GM21367 (cell line): ENCODE data around the gene FAM163A.
"Not testable (repeated sequence)": the region's sequence is repeated elsewhere in the genome, so short reads cannot be mapped to it uniquely, and the experiment has no call there.

Experiments used
- ATAC-seq: cut with Tn5 transposase; IDR thresholded peaks from one replicate; pipeline ENCODE4 v1.9.1; 2021; ENCODE audit not compliant: unreplicated experiment

The FAM163A gene

DNA sequence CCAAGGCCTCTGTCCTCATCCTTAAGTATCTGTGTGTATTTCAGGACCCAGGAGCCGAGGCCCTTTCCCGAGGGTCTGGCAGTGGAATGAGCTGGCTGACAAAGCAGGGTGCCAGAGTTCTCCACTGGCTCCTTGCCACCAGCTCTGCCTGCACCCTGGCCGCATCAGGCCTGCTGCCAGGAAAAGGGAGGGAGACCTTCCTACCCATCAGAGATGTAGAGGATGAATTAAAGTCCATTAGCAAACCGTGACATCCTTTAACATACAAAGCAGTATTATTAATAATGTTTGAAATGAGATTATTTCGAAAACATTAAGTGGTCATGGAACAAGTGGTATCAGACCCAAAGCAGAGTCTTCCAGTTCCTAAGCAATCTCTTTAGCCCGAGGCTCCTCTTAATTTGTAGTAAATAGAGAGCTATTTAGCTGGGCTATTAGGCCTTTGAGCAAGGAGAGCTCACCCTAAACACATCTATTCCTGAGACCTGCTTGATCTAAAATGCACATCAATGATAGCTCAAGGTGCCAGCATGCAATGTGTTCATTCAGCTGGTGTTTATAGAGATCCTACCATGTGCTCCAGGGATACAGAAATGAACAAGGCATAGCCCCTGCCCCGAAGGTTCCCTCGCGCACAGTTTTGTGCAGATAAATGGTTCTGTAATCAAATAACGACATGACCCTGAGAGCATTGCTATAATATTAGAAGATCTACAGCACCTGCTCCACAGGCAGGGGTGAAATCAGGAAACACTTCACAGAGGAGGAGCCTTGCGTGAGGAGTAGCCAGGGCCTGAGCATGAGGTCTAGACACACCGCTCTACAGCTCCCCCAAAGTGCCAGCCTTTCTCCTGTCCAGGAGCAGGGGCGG is 44.0 kb downstream of the FAM163A start:
- ATAC-seq = no peak

DNA sequence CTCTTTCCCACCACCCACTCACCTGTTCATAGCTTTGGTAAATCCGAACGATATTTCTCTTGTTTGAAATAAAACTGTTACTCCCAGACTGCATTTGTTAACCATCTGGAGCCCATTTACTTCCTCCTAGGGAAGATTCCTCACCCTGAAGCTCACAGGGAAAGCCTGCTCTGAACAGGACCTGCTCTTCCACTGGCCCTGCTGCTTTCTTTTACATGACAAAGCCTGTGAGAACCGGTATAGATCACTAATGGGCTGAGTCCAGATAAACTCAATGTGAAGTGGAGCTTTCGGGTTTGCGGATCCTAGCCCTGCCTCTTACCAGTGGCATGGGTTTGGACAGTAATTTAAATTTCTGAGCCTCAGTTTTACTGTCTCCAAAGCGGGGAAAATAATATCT is 45.2 kb downstream of the FAM163A start:
- ATAC-seq = no peak

DNA sequence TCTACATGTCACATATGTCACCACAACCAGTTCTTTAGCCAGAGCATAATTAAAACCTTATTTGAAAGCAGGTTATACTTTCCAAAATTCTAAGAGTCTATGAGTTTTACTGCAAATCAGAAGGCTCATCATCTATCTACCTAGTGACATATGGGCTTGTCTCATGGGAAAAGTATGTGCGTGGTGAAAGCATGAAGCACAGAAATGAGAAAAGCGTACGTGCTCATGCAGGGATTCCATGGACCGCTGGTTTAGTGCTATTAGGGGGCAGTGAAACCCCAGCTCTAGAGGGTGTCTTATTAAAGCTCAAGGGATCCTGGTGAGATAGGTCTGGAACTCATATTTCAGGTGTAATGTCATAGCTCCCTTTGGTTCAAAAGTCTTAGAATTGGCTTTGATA is 50.2 kb downstream of the FAM163A start:
- no peak for ATAC-seq

DNA sequence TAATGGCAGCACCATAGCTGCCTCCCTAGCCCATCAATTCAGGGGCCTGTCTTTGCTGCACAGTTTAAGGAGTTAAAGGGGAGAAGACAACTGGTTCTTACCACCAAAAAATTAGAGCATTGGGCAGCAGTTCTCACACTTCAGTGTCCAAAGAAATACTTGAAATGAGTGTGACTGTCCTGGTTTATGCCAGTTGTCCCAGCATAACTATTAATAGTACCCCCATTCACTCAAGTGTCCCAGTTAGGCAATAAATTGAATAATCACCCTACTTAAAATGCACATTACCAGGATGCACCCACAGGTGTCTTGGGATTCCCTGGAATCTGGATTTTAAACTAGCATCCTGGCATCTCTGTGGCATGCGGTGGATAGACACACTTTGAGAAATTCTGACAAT is 51.1 kb downstream of the FAM163A start:
- ATAC-seq = no peak

DNA sequence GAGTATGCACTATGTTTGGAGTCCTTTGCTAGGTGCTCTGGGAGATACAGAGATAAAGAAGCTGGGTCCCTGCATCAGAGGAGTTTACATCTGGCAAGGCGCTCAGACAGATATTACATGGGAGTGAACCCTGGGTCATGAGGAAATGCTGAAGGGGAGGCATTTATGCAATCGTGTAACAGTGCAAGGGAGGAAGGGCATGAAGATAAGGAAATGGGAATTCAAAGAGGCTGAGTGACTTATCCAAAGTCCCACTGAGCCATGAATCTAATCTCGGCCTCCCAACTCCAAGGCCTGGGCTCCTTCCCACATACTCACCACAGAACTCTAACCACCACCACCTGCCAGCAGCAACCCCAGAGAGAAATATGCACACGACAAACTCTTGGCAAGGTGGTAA is 51.6 kb downstream of the FAM163A start:
- ATAC-seq = no peak

DNA sequence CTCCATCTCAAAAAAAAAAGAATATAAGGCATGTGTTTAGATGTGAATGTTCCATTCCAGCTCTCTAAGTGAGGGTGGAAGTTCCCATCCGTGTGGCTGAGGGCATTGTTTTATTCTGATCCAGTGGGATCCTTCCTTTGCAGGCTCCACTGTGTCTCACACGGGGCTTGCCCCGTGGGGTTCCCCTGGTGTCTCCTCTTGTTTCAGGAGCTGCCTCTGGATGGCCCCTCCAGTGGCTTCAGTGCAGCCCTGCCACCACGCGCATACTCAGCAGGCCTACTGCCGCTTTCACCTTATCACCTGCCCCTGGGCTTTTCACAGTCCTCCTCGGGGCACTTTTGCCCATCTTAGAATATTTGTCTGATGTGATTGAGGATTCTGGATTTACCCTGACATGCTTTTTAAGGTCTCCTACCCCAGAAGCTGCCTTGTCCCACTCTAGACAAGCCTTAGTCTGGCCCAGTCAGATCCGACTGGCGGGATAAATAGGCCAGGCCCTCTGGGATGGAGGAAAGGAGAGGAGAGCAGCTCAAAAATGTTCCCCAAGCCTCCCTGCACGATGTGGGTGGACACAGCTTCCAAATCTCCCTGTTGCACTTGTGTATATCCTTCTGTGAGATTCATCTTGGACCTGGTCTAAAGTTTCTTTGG is 55.2 kb downstream of the FAM163A start:
- ATAC-seq = no peak

DNA sequence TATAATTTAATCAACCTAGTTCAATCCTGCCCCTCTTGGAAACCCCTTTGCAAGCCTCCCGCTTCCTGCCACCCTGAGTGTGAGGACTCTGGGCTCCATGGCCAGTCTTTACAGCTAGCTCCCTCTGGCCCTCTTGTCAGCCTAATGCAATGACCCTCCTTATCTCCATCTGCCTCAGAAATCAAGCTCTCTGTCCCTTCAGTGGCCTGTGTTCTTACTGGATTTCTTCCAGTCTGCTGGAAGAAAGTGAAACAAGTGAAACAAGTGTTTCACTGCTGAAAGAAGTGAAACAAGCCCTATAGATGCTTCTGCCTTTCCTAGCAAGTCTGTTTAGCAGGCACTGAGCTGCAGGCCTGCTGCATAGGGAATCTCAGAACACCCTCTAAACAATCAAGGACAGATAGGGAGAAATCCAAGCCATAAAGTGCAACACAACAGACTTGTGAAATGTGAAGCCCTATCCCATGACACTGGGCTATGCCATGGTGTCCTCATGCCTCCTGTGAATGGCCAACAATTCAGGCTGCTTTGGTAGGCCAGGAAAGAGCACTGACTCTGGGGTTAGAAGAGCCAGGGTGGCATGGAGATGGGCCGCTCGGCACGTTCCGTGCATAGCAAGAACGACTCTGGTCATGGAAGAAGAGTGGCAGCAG is 55.9 kb downstream of the FAM163A start:
- ATAC-seq = no peak

DNA sequence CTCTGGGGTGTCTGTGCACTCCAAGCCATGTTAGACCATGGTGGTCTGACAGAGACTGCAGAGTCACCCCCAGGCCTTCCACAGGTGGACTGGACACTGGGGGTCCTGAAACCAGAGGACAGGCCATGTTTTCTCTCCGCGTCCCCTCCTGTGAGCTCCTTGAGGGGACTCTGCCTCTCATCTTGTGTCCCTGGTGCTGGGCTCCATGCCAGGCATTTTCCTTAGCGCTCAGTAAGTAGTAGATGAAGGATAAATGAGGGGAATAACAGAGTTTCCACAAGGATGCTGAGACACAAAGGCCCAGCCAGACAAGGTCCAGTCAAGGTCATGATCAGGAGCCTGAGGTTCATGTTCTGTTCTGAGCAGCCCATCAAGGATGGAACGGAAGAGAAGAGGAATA is 57.4 kb downstream of the FAM163A start:
- no peak for ATAC-seq

DNA sequence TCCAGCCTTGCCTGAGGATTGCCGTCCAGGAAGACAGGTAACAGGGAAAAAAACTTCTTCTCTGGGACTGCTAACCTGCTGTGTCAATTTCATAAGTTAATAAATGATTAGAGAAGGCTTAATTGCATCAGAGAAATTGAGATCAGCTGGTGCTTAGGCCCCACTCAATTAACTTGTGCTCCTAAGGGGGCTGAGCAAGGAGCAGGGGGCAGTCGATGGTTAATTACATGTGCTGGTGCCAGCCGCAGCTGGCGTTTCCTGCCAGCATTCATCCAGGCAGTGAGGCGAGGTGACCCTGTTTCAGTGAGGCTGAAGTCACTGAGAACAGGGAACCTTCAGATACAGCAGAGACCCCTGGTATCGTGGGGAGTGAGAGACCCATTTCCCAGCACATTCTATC is 60.0 kb downstream of the FAM163A start:
- no peak for ATAC-seq

DNA sequence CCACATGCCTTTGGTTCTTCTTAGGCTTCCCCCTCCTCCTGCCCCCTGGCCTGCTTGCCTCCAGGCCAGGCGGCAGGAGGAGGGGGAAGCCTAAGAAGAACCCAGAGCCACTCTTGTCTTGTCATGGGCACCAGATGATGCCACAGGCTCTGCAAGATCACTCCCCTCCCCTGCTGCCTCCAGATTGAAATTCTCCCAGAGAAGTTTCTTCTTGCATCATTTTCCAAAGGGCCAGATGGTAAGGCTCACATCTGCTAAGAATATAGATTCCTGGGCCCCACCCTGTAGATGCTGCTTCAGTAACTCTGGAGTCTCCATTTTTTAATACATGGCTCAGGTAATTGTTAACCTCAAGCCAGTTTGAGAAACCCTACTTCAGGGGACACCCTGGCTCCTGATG is 60.8 kb downstream of the FAM163A start:
- ATAC-seq = no peak

DNA sequence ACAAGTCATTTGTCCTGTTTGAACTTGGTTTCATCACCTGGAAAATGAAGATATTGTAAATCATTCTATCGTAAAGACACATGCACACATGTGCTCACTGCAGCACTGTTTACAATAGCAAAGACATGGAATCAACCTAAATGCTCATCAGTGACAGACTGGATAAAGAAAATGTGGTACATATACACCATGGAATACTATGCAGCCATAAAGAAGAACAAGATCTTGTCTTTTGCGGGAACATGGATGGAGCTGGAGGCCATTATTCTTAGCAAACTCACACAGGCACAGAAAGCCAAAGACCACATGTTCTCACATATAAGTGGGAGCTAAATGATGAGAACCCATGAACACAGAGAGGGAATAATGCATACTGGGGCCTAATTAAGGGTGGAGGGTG is 61.3 kb downstream of the FAM163A start:
- not testable (repeated sequence) for ATAC-seq

DNA sequence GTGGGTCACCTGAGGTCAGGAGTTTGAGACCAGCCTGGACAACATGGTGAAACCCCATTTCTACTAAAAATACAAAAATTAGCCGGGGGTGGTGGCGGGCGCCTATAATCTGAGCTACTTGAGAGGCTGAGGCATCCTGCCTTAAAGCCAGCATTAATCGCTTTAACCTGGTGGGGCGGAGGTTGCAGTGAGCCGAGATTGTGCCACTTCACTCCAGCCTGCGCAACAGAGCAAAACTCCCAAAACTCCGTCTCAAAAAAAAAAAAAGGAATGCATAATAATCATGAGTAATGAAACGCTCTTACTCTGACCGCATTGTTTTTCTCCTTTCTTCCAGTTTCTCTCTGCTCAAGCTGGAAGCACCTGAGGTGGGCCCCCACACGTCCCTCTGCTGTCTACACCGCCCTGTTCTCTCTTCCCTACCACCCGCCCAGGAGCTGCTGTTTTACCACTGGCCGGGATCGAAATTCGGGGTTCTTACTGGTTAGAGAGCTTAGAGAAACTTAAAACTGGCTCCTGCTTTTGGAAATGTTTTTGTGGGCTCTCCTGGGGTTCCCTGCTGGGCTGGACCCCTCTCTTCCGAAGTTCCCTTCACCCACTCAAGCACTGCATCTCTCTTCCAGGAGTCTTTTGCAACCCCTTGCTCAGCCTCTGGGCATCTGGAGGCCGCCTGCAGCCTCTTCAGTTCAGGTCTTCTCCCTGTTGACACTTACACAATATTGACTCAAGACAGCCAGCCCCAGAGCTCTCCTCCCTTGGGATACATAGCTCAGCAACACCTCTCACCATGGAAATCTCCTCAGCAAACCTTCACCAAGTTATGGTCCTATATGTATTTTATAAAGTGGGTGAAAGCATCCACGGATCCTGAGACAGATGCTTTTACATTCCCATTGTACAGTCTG is 62.5 kb downstream of the FAM163A start:
- no peak for ATAC-seq

DNA sequence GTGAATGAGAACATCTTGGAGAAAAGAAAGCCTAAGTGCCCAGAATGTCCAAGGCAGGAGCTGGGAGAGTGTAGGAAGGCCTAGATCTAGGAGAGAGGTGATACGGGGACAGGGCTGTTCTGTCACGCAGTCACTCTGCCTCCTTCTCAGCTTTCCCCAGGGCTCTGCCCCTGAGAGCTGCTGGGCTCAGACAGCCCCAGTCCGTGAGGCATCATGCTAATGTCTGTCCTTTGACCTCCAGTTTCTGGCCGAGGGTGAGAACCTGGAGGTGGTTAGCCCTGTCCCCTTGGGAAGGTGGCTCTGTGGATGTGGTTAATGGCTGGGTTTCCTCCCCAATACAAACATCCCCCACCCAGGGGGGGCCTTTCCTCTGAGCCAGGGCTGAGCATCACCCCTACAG is 63.2 kb downstream of the FAM163A start:
- ATAC-seq = no peak

DNA sequence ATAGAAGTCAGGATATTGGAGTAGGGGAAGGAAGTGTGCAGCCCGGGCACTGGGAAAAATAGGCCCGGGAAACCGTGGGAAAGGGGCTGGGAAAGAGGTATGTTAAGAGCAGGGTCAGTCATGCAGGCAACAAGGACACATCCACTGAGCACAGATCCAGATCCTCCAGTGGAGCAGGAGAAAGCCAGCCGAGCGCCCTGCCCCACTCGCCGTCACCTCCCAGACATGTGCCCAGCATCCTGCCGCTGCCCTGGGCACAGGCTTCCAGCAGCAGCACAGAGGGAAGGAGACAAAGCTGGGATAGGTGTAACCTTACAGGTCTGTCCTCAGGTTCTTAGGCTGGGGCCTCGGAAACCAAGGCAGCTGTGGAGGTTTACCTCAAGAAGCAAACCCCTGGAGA is 64.2 kb downstream of the FAM163A start:
- no peak for ATAC-seq

DNA sequence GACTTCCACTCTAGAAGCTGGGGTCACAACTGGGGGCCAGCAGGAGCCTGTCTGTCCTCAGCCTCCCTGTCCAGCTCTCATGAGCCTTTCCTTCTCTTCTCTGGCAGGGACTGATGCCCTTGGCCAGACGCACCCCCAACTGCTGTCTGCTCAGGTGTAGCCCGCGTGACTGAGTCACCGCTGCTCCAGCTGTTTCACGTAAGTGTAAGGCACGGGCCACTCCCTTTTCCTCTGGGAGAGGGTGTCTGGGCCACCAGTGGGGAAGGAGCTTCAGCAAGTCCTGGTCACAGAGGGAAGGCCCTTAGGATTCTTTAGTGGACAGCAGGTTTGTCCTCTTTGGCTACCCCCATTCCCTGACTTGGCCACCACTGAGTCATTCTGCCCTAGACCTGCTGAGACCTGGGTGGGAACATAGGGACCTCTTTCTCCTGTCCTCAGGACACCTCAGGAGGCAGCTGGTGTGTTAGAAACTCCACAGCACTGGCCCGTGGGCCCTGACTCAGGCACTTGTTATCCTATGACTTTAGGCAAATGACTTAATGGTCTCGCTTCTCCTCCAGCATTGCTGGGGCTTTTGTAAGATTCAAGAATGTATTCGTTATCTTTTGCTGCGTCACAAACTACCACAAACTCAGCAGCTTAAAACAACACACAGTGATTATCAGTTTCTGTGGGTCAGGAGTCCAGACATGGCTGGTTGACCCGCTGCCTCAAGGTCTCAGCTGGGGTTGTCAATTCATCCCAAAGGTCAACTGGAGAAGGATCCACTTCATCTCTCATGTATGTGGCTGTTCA is 64.8 kb downstream of the FAM163A start:
- ATAC-seq = no peak

DNA sequence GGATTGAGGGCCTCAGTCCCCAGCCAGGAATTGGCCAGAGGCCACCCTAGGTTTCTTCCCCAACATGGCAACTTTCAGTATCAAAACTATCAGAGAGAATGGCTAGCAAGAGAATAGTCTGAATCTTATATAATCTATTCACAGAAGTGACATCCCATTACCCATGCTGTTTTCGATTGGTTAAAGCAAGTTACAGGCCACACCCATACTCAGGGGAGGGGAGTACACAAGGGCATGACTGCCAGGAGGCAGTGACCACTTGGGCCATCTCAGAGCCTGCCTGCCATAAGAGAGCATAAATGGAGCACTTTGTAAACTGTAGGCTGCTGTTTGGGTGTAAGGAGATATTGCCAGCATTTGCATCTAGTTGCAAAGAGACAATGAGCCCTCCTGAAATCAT is 65.4 kb downstream of the FAM163A start:
- ATAC-seq = no peak

DNA sequence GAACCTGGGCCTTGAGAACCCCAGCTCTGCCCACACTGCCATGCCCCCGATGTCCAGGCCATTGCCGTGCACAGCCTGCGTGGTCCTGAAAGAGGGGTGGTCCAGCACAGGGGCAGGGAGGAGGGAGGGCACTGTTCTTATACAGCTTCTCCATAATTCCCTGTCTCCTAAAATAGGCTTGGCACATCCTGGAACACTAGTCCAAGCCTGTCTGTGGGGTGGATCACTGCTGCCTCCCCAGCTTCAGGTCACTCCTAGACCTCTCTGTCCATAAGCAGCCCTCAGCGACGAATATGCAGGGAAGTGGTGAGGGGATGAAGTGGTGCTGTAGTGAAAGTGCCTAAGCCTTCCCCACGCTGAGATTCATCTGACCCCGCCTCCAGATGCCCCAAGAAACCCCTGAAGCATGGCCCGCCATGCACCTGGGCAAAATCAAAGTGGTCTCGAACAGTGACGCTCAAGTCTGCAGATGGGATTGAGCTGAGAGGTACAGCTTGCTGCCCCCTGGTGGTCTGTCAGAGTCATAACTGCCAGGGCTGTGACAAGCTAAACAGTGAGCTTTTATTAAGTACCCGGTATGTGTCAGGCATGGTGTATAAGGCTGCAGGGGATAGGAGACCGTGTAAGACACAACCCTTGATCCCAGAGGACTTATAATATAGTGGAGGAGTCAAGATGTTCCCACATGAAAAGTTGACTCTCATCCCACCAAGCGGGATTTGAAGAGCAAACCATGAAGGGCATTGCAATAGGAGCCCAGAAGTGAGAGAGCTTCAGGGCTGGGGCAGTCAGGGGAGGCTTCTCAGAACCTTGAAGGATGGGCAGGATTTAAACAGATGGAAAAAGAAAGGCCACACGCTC is 66.6 kb downstream of the FAM163A start:
- ATAC-seq = peak; percentile 66

DNA sequence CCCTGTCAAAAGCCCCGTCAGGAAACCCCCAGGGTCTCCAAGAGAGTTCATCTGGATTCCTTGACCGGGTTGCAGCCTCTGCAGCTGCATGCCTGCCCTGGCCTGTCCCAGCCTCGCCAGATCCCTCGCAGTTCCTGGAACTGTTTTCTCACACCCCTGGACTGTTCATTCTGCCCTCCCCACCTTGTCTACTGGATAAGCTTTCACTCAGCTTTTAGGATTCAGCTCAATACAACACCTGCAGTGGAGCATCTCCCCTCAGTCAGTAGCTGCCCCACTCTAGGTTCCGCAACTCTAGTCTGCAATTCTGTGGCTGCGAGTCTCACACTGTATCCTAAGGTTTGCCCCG is 67.2 kb downstream of the FAM163A start:
- ATAC-seq = no peak

DNA sequence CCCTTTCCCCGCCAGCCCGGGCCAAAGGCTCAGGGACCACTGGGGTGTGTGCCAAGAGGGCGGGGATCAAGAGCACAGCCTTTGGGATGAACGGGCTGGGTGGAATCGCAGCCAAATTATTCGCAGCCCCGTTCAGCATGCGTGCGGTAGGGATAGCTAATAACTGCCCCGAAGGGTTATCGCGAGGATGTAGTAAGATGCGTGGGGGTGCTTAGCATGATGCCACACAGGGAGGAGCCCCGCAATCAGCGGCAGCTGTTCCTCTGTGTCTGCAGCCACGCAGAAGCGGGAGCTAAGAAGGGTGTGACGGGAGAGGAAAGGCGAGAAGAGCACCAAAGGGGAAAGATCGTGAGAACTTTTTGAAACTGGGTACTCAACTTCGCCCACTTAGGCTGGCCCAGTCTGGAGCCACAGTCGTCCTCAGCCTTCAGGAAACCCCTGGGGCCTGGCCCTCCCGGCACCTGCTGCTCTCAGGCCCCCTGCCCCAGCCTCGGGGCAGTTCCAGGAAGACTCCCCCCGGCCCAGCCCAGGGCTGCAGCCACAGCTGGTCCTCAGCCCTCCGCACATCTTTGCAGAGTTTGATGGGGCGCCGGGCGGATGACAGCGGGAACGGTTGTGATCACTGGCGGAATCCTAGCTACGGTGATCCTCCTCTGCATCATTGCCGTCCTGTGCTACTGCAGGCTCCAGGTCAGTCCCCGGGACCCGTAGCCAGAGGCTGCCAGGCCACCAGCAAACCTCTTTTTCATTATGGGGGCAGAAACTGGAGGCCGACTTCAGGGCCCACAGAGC is 69.6 kb downstream of the FAM163A start:
- no peak for ATAC-seq
